IPS-11a (cell line): Measurements from ENCODE around the gene HFE.
A peak's percentile ranks its signal among the peaks of the same experiment; 100 is the strongest.
"Not testable (repeated sequence)": the region's sequence is repeated elsewhere in the genome, so short reads cannot be mapped to it uniquely, and the experiment has no call there.

ENCODE experiments used
- H3K4me3 ChIP-seq: one replicate; pipeline ENCODE4 v1.5.1; 2013; ENCODE audit warnings: low read depth, low read length, control low read depth

The HFE gene

GRCh38 chr6:26087284-26088115, at the start of gene HFE:
HFE (plus strand) TSS chr6:26087429; CDS start chr6:26087441, 12 bp downstream.
- peak within 1 kb of the TSS; percentile 47 for H3K4me3 ChIP-seq

GRCh38 chr6:26041946-26042345, 45.3 kb upstream of the HFE start:
- H3K4me3 ChIP-seq, result no peak overlapping the region

- H3K4me3 ChIP-seq, result no peak overlapping the region
Measured at GRCh38 chr6:26043384-26044139, 43.7 kb upstream of the HFE start.

GRCh38 chr6:26044140-26045064, 42.8 kb upstream of the HFE start:
- H3K4me3 ChIP-seq, result peak overlapping the region; percentile 9

- H3K4me3 ChIP-seq, result no peak overlapping the region
Measured at GRCh38 chr6:26045065-26045927, 41.9 kb upstream of the HFE start.

GRCh38 chr6:26045928-26046368, 41.3 kb upstream of the HFE start:
- H3K4me3 ChIP-seq, result no peak overlapping the region

GRCh38 chr6:26047329-26047728, 39.9 kb upstream of the HFE start:
- not testable (repeated sequence) for H3K4me3 ChIP-seq

- H3K4me3 ChIP-seq, result no peak overlapping the region
Measured at GRCh38 chr6:26048590-26048989, 38.6 kb upstream of the HFE start.

GRCh38 chr6:26051665-26052310, 35.4 kb upstream of the HFE start:
- H3K4me3 ChIP-seq, result no peak overlapping the region

GRCh38 chr6:26052762-26053250, 34.4 kb upstream of the HFE start:
- H3K4me3 ChIP-seq, result not testable (repeated sequence)

- H3K4me3 ChIP-seq, result peak overlapping the region; percentile 55
Measured at GRCh38 chr6:26053992-26054780, 33.0 kb upstream of the HFE start.

- peak overlapping the region; percentile 55 for H3K4me3 ChIP-seq
Measured at GRCh38 chr6:26054781-26055718, 32.2 kb upstream of the HFE start.

- H3K4me3 ChIP-seq, result peak overlapping the region; percentile 55
Measured at GRCh38 chr6:26055719-26056582, 31.3 kb upstream of the HFE start.

GRCh38 chr6:26056583-26057350, 30.5 kb upstream of the HFE start:
- H3K4me3 ChIP-seq, result peak overlapping the region; percentile 13

GRCh38 chr6:26057899-26058298, 29.3 kb upstream of the HFE start:
- no peak overlapping the region for H3K4me3 ChIP-seq
